Loucy (cell line): ENCODE data around the gene GTPBP8.

Source experiments
- CTCF ChIP-seq: fragments of 200-600 bp; sonication (generic); conservative IDR thresholded peaks from 2 replicates; pipeline ENCODE4 v1.5.1; 2014; ENCODE audit warnings: mild to moderate bottlenecking, antibody characterized with exemption, low read length
- EZH2phosphoT487 ChIP-seq: fragments of 200-600 bp; IDR thresholded peaks from 2 replicates; pipeline ENCODE4 v1.6.1; 2018; ENCODE audit warnings: antibody characterized with exemption, mild to moderate bottlenecking, moderate library complexity, borderline replicate concordance

- no peak for TF ChIP-seq CTCF
- TF ChIP-seq EZH2phosphoT487 = no peak
These were observed 16.6 kb upstream of the GTPBP8 start for GRCh38 chr3:112974178-112974517.
